H1 (cell line): ENCODE results near the gene MRPL33. TPM values are rescaled to one million over a fixed set of nuclear protein-coding genes. Genes with fewer than 3 reads are reported as not detected.

Experiments used
- CTCF ChIA-PET: fragments of 300-600 bp; sonication (Branson Sonifier 250); formaldehyde crosslinking; loops from one replicate; lab custom pipeline; 2021; ENCODE audit not compliant: partially characterized antibody; lab: Charles Lee
- POLR2A ChIA-PET: fragments of 300-600 bp; sonication (Branson Sonifier 250); formaldehyde crosslinking; loops from one replicate; lab custom pipeline; 2021; ENCODE audit warnings: inconsistent platforms; ENCODE audit not compliant: partially characterized antibody; lab: Charles Lee
- DNase-seq, 2 experiments: peaks; one replicate each; pipeline versions ENCODE4 v3.0.0 to v3.0.0-alpha.2; 2010 to 2022; ENCODE audit warnings: low spot score in 2 of 2, low read depth in 1 of 2, mixed read lengths in 1 of 2
- FAIRE-seq: peaks from 2 replicates; lab custom pipeline; 2011; peaks lifted over from hg19 to GRCh38; lab: Jason Lieb, UNC
- H2AFZ ChIP-seq: 2 replicates; pipeline ENCODE4 v1.8.1; 2012; ENCODE audit warnings: low read length, inconsistent platforms
- H2AK5ac ChIP-seq: 2 replicates; pipeline ENCODE4 v1.6.1; 2013; ENCODE audit warnings: low read depth, low read length
- H2BK120ac ChIP-seq: replicated peaks from 2 replicates; pipeline ENCODE3; 2013; ENCODE audit warnings: low read depth, low read length, inconsistent platforms
- H2BK12ac ChIP-seq: 2 replicates; pipeline ENCODE4 v1.6.1; 2013; ENCODE audit warnings: low read depth, low read length
- H2BK15ac ChIP-seq: 2 replicates; pipeline ENCODE4 v1.6.1; 2013; ENCODE audit warnings: low read length
- H2BK20ac ChIP-seq: 2 replicates; pipeline ENCODE4 v1.6.1; 2013; ENCODE audit warnings: low read length
- H2BK5ac ChIP-seq: 2 replicates; pipeline ENCODE4 v1.6.1; 2013; ENCODE audit warnings: low read depth, low read length
- H3K14ac ChIP-seq: 2 replicates; pipeline ENCODE4 v1.6.1; 2013; ENCODE audit warnings: inconsistent platforms; ENCODE audit not compliant: insufficient read length
- H3K18ac ChIP-seq: 2 replicates; pipeline ENCODE4 v1.6.1; 2013; ENCODE audit warnings: low read length; ENCODE audit errors: extremely low read depth
- H3K23ac ChIP-seq: 2 replicates; pipeline ENCODE4 v1.6.1; 2013; ENCODE audit warnings: inconsistent platforms; ENCODE audit not compliant: insufficient read length
- H3K23me2 ChIP-seq: 2 replicates; pipeline ENCODE4 v1.6.1; 2013; ENCODE audit warnings: low read depth, low read length
- H3K27ac ChIP-seq: 2 replicates; pipeline ENCODE4 v1.6.1; 2011; ENCODE audit warnings: low read depth, low read length, inconsistent platforms
- H3K27me3 ChIP-seq, 4 experiments: replicated peaks in 1 of 4; 1 replicate in 1 of 4; 2 replicates in 3 of 4; pipeline versions ENCODE4 v1.6.1 to v1.8.1; 2011 to 2013; ENCODE audit warnings: low read length in 3 of 4, mild to moderate bottlenecking in 3 of 4, inconsistent platforms in 2 of 4, mixed read lengths in 2 of 4, moderate library complexity in 1 of 4; ENCODE audit not compliant: control insufficient read depth in 3 of 4, insufficient read depth in 3 of 4; ENCODE audit errors: extremely low read depth in 1 of 4
- H3K36me3 ChIP-seq, 4 experiments: 2 replicates each; pipeline versions ENCODE4 v1.6.1 to v1.8.1; 2011 to 2013; ENCODE audit warnings: mild to moderate bottlenecking in 4 of 4, low read length in 3 of 4, moderate library complexity in 2 of 4, control low read depth in 1 of 4, inconsistent platforms in 1 of 4; ENCODE audit not compliant: insufficient read depth in 4 of 4, control insufficient read depth in 2 of 4
- H3K4ac ChIP-seq: replicated peaks from 2 replicates; pipeline ENCODE3; 2013; ENCODE audit warnings: low read length, low read depth, mixed read lengths, inconsistent platforms; ENCODE audit not compliant: insufficient read length
- H3K4me1 ChIP-seq, 4 experiments: replicated peaks in 1 of 4; 1 replicate in 1 of 4; 2 replicates in 3 of 4; pipeline versions ENCODE4 v1.6.1 to v1.8.1; 2011 to 2013; ENCODE audit warnings: low read length in 3 of 4, inconsistent platforms in 2 of 4, mixed read lengths in 1 of 4; ENCODE audit not compliant: insufficient read depth in 4 of 4, control insufficient read depth in 3 of 4
- H3K4me2 ChIP-seq, 2 experiments: 2 replicates each; pipeline versions ENCODE4 v1.6.1 to v1.8.1; 2011 to 2013; ENCODE audit warnings: low read depth in 2 of 2, low read length in 2 of 2, control low read depth in 1 of 2, inconsistent platforms in 1 of 2, mild to moderate bottlenecking in 1 of 2; ENCODE audit not compliant: insufficient read depth in 1 of 2
- H3K4me3 ChIP-seq, 4 experiments: fragments of 200-600, 300-600 bp in 1 of 4; sonication (generic), shearing (Covaris generic), sonication (Bioruptor Twin) in 1 of 4; 2 replicates each; pipeline versions ENCODE4 v1.5.1 to v1.8.1; 2011 to 2016; ENCODE audit warnings: low read length in 4 of 4, low read depth in 3 of 4, control low read depth in 2 of 4, inconsistent platforms in 2 of 4, mild to moderate bottlenecking in 2 of 4, mixed read lengths in 1 of 4, moderate library complexity in 1 of 4; ENCODE audit not compliant: insufficient read depth in 2 of 4; ENCODE audit errors: extremely low read depth in 1 of 4
- H3K56ac ChIP-seq: replicated peaks from 2 replicates; pipeline ENCODE3; 2013; ENCODE audit warnings: low read depth, mild to moderate bottlenecking, mixed read lengths, low read length, inconsistent platforms; ENCODE audit not compliant: insufficient read length
- H3K79me1 ChIP-seq: 2 replicates; pipeline ENCODE4 v1.6.1; 2013; ENCODE audit warnings: low read depth, low read length, control low read depth
- H3K79me2 ChIP-seq, 2 experiments: 2 replicates each; pipeline versions ENCODE4 v1.6.1 to v1.8.1; 2012 to 2013; ENCODE audit warnings: low read length in 2 of 2, mild to moderate bottlenecking in 2 of 2, inconsistent platforms in 1 of 2; ENCODE audit not compliant: insufficient read depth in 2 of 2, control insufficient read depth in 1 of 2
- H3K9ac ChIP-seq, 4 experiments: replicated peaks in 1 of 4; 1 replicate in 1 of 4; 2 replicates in 3 of 4; pipeline versions ENCODE4 v1.6.1 to v1.8.1; 2011 to 2013; ENCODE audit warnings: low read depth in 3 of 4, low read length in 3 of 4, control low read depth in 2 of 4, mild to moderate bottlenecking in 2 of 4, moderate library complexity in 2 of 4, inconsistent platforms in 1 of 4; ENCODE audit errors: extremely low read depth in 1 of 4
- H3K9me3 ChIP-seq, 2 experiments: 2 replicates each; pipeline versions ENCODE4 v1.6.1 to v1.8.1; 2012 to 2013; ENCODE audit warnings: mild to moderate bottlenecking in 2 of 2, moderate library complexity in 2 of 2, control low read depth in 1 of 2, inconsistent platforms in 1 of 2, low read depth in 1 of 2, low read length in 1 of 2, mixed read lengths in 1 of 2; ENCODE audit not compliant: insufficient read depth in 2 of 2
- H4K20me1 ChIP-seq, 2 experiments: replicated peaks in 1 of 2; 2 replicates each; pipeline versions ENCODE3 to v1.8.1; 2011 to 2013; ENCODE audit warnings: inconsistent platforms in 2 of 2, low read length in 2 of 2, mild to moderate bottlenecking in 1 of 2; ENCODE audit not compliant: insufficient read depth in 2 of 2, control insufficient read depth in 1 of 2
- H4K5ac ChIP-seq: 2 replicates; pipeline ENCODE4 v1.6.1; 2013; ENCODE audit warnings: low read length, low read depth, mixed read lengths, inconsistent platforms; ENCODE audit not compliant: insufficient read length
- H4K8ac ChIP-seq: 2 replicates; pipeline ENCODE4 v1.8.0; 2013; ENCODE audit warnings: mild to moderate bottlenecking, moderate library complexity, low read length, inconsistent platforms; ENCODE audit not compliant: insufficient read depth; ENCODE audit errors: extremely low read depth
- H4K91ac ChIP-seq: replicated peaks from 2 replicates; pipeline ENCODE3; 2013; ENCODE audit warnings: low read length, mixed read lengths, inconsistent platforms; ENCODE audit not compliant: insufficient read length
- ATF2 ChIP-seq: IDR thresholded peaks from 2 replicates; pipeline ENCODE4 v1.6.1; 2012; ENCODE audit warnings: low read length, inconsistent platforms
- BACH1 ChIP-seq: IDR thresholded peaks from 2 replicates; pipeline ENCODE4 v1.6.1; 2012; ENCODE audit warnings: low read length, improper control_type of control experiment
- CBX5 ChIP-seq: fragments of 300-800, 300-1000 bp; sonication (generic); IDR thresholded peaks from 2 replicates; pipeline ENCODE4 v1.7.1; 2016; ENCODE audit warnings: antibody characterized with exemption, low read length, low read depth
- CHD2 ChIP-seq: IDR thresholded peaks from 2 replicates; pipeline ENCODE4 v1.6.1; 2012; ENCODE audit warnings: low read length, improper control_type of control experiment
- CREB1 ChIP-seq: IDR thresholded peaks from 2 replicates; pipeline ENCODE4 v1.6.1; 2012; ENCODE audit warnings: inconsistent platforms
- EGR1 ChIP-seq: IDR thresholded peaks from 2 replicates; pipeline ENCODE4 v1.6.1; 2011; ENCODE audit warnings: low read depth, low read length, borderline replicate concordance
- EZH2 ChIP-seq: fragments of 200-600 bp; sonication (generic); IDR thresholded peaks from 2 replicates; pipeline ENCODE4 v1.7.1; 2012; ENCODE audit warnings: low read depth, mild to moderate bottlenecking, moderate library complexity, low read length, inconsistent platforms; ENCODE audit not compliant: severe bottlenecking
- KDM4A ChIP-seq: IDR thresholded peaks from one replicate; pipeline ENCODE4 v1.7.1; 2012; ENCODE audit warnings: low read depth, mild to moderate bottlenecking, moderate library complexity, low read length, inconsistent platforms; ENCODE audit not compliant: severe bottlenecking
- MAFK ChIP-seq: IDR thresholded peaks from 2 replicates; pipeline ENCODE4 v1.6.1; 2012; ENCODE audit warnings: low read depth, mild to moderate bottlenecking, improper control_type of control experiment, low read length
- NANOG ChIP-seq: IDR thresholded peaks from 2 replicates; pipeline ENCODE4 v1.6.1; 2011; ENCODE audit warnings: low read length, low read depth, mild to moderate bottlenecking, inconsistent platforms; ENCODE audit not compliant: insufficient read depth, poor library complexity, severe bottlenecking
- POLR2A ChIP-seq, 2 experiments: IDR thresholded peaks; 1 replicate in 1 of 2; 2 replicates in 1 of 2; pipeline ENCODE4 v1.6.1; 2011; ENCODE audit warnings: low read depth in 2 of 2, low read length in 2 of 2, mild to moderate bottlenecking in 2 of 2; ENCODE audit errors: control extremely low read depth in 1 of 2
- RFX5 ChIP-seq: IDR thresholded peaks from 2 replicates; pipeline ENCODE4 v1.6.1; 2011; ENCODE audit warnings: low read depth, low read length, improper control_type of control experiment, borderline replicate concordance
- RXRA ChIP-seq: IDR thresholded peaks from 2 replicates; pipeline ENCODE4 v1.6.1; 2011; ENCODE audit warnings: low read depth, mild to moderate bottlenecking, low read length, moderate library complexity; ENCODE audit not compliant: insufficient read depth
- YY1 ChIP-seq: IDR thresholded peaks from 2 replicates; pipeline ENCODE4 v1.6.1; 2011; ENCODE audit warnings: low read depth, mild to moderate bottlenecking, low read length
- WGBS, 2 experiments: shearing (Covaris generic) in 1 of 2; methylation state at CpG; one replicate each; pipeline versions ENCODE4 v1.1.6 to v1.1.7; 2013 to 2015; ENCODE audit warnings: low lambda C conversion rate in 2 of 2, mixed read lengths in 2 of 2, inconsistent platforms in 1 of 2, low coverage in 1 of 2, missing lambda C conversion rate in 1 of 2; ENCODE audit not compliant: insufficient replicate concordance in 2 of 2, insufficient coverage in 1 of 2, insufficient read length in 1 of 2; ENCODE audit errors: extremely low coverage in 1 of 2, missing lambda C conversion rate in 1 of 2; 5-methylcytosine and 5-hydroxymethylcytosine counted together
- polyA plus RNA-seq, 7 experiments: library from polyadenylated mRNA; depleted of rRNA in 3 of 7; stranded (reverse) in 5 of 7; unstranded in 2 of 7; fragments of >200 nt in 5 of 7; fragments of 200-250 nt in 2 of 7; gene quantifications; 1 replicate in 5 of 7; 2 replicates in 1 of 7; 4 replicates in 1 of 7; pipeline versions ENCODE4 v1.2.1 to v1.2.3, GENCODE V29; 2011 to 2013; ENCODE audit warnings: missing spikeins in 2 of 7, mixed read lengths in 2 of 7
- total RNA-seq: library from RNA; stranded (reverse); fragmentation: NEBNext Ultra II Directional; extraction: Animal tissue kit (Norgen Biotek cat#: 25700); gene quantifications from 2 replicates; pipeline ENCODE4 v1.2.1, GENCODE V29; 2021

Gene MRPL33
- total and polyA plus RNA-seq, 2 of the 8 experiments (the other 6 are each of a cell fraction or from before 2014, with no cell fraction given) = 24.3 to 62.9 TPM

GRCh38 chr2:27790796-27791195 lies 19.3 kb downstream of the MRPL33 start:
- Histone ChIP-seq H3K18ac (no peak overlapping the region), H3K4me3 (no peak overlapping the region), H2AFZ (no peak overlapping the region), H2BK5ac (no peak overlapping the region), H3K9ac (no peak overlapping the region), H3K27ac (no peak overlapping the region), H2AK5ac (no peak overlapping the region), H3K4me2 (no peak overlapping the region), H3K79me2 (no peaks in the 10 kb centered on the region), H3K4me1 (no peaks in the 10 kb centered on the region), H3K14ac (no peak overlapping the region), H3K9me3 (no peaks in the 10 kb centered on the region), H4K5ac (no peak overlapping the region), H2BK12ac (no peak overlapping the region), H4K91ac (no peak overlapping the region), H3K23me2 (no peaks in the 10 kb centered on the region), H3K4ac (no peak overlapping the region), H3K56ac (no peak overlapping the region), H4K8ac (no peak overlapping the region), H3K27me3 (no peaks in the 10 kb centered on the region), H2BK120ac (no peak overlapping the region), H3K36me3 (no peaks in the 10 kb centered on the region), H3K23ac (no peak overlapping the region), H3K79me1 (no peaks in the 10 kb centered on the region), H2BK15ac (no peak overlapping the region), H2BK20ac (no peak overlapping the region), H4K20me1 (no peaks in the 10 kb centered on the region)
- ChIA-PET POLR2A (no interaction called here), CTCF (interaction anchor here (1.1 kb wide), 1 partner anchor 662 kb away, joined by 4 read pairs; no protein-coding TSS in a partner anchor)
- FAIRE-seq = no peak
- 91% methylated on average over 1 of the region's 1 CpG; no CpG with 5 or more reads in 1 of the 2 experiments for WGBS, 2 experiments
- DNase-seq = no peak
- TF ChIP-seq CBX5 (no peak), POLR2A (IDR thresholded peaks at IDR 0.05; ENCODE audit: control extremely low read depth in 1 of 2, low read depth in 2 of 2, low read length in 2 of 2) (no peak), EZH2 (no peak), YY1 (no peak), CHD2 (no peak), KDM4A (no peak), RXRA (no peak), EGR1 (no peak), MAFK (no peak), CREB1 (no peak), RFX5 (no peak), NANOG (no peak), BACH1 (no peak), ATF2 (no peak)
